Measurements from ENCODE around the gene DAZAP1. TPM values are rescaled to one million over a fixed set of nuclear protein-coding genes. Genes with fewer than 3 reads are reported as not detected.

The DAZAP1 gene
- total RNA-seq, 1 donor from 2014 or later = 131 TPM

GRCh38 chr19:1451916-1452801, 44.8 kb downstream of the DAZAP1 start:
- H3K9me3 Mint-ChIP-seq = no peaks in the 10 kb centered on the region
- H3K4me3 Mint-ChIP-seq = no peak overlapping the region
- H3K4me1 Mint-ChIP-seq = peaks cover 2% of the 10 kb centered on the region
- TF ChIP-seq, protein P1, sequence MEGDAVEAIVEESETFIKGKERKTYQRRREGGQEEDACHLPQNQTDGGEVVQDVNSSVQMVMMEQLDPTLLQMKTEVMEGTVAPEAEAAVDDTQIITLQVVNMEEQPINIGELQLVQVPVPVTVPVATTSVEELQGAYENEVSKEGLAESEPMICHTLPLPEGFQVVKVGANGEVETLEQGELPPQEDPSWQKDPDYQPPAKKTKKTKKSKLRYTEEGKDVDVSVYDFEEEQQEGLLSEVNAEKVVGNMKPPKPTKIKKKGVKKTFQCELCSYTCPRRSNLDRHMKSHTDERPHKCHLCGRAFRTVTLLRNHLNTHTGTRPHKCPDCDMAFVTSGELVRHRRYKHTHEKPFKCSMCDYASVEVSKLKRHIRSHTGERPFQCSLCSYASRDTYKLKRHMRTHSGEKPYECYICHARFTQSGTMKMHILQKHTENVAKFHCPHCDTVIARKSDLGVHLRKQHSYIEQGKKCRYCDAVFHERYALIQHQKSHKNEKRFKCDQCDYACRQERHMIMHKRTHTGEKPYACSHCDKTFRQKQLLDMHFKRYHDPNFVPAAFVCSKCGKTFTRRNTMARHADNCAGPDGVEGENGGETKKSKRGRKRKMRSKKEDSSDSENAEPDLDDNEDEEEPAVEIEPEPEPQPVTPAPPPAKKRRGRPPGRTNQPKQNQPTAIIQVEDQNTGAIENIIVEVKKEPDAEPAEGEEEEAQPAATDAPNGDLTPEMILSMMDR (IDR thresholded peaks at IDR 0.05; ENCODE audit: unreplicated experiment) = no peak
- no peak overlapping the region for H3K27ac Mint-ChIP-seq
- H3K36me3 Mint-ChIP-seq = no peaks in the 10 kb centered on the region
- no peak for DNase-seq (ENCODE audit: low spot score in 2 of 2, unreplicated experiment in 2 of 2)
- peaks cover 85% of the 10 kb centered on the region for H3K27me3 Mint-ChIP-seq (ENCODE audit: low read depth)

- TF ChIP-seq, protein P1 (IDR thresholded peaks at IDR 0.05; ENCODE audit: unreplicated experiment) = no peak
- no peak for DNase-seq (ENCODE audit: low spot score in 2 of 2, unreplicated experiment in 2 of 2)
- Mint-ChIP-seq H3K36me3 (no peaks in the 10 kb centered on the region), H3K4me1 (peaks cover 2% of the 10 kb centered on the region), H3K4me3 (no peak overlapping the region), H3K27ac (no peak overlapping the region), H3K27me3 (ENCODE audit: low read depth) (peaks cover 84% of the 10 kb centered on the region), H3K9me3 (no peaks in the 10 kb centered on the region)
Observed at GRCh38 chr19:1452802-1453524, 45.6 kb downstream of the DAZAP1 start.

- H3K4me3 Mint-ChIP-seq = no peak overlapping the region
- TF ChIP-seq, protein P1 (IDR thresholded peaks at IDR 0.05; ENCODE audit: unreplicated experiment) = no peak
- H3K36me3 Mint-ChIP-seq = no peaks in the 10 kb centered on the region
- H3K4me1 Mint-ChIP-seq = peaks cover 2% of the 10 kb centered on the region
- no peak overlapping the region for H3K27ac Mint-ChIP-seq
- no peak for DNase-seq (ENCODE audit: low spot score in 2 of 2, unreplicated experiment in 2 of 2)
- H3K27me3 Mint-ChIP-seq (ENCODE audit: low read depth) = peaks cover 82% of the 10 kb centered on the region
- H3K9me3 Mint-ChIP-seq = no peaks in the 10 kb centered on the region
Observed at GRCh38 chr19:1453525-1454364, 46.4 kb downstream of the DAZAP1 start.

- DNase-seq (ENCODE audit: low spot score in 2 of 2, unreplicated experiment in 2 of 2) = no peak
- Mint-ChIP-seq H3K9me3 (no peaks in the 10 kb centered on the region), H3K27ac (no peak overlapping the region), H3K36me3 (no peaks in the 10 kb centered on the region), H3K4me3 (no peak overlapping the region), H3K27me3 (ENCODE audit: low read depth) (peaks cover 82% of the 10 kb centered on the region), H3K4me1 (no peaks in the 10 kb centered on the region)
- TF ChIP-seq, protein P1 (IDR thresholded peaks at IDR 0.05; ENCODE audit: unreplicated experiment) = no peak
Observed at GRCh38 chr19:1455002-1455335, 47.6 kb downstream of the DAZAP1 start.

- H3K27me3 Mint-ChIP-seq (ENCODE audit: low read depth) = peaks cover 78% of the 10 kb centered on the region
- no peak overlapping the region for H3K4me3 Mint-ChIP-seq
- no peak overlapping the region for H3K27ac Mint-ChIP-seq
Observed at GRCh38 chr19:1455336-1456120, 48.1 kb downstream of the DAZAP1 start.

More at GRCh38 chr19:1455336-1456120, 48.1 kb downstream of the DAZAP1 start:
- no peaks in the 10 kb centered on the region for H3K36me3 Mint-ChIP-seq
- no peak for DNase-seq (ENCODE audit: low spot score in 2 of 2, unreplicated experiment in 2 of 2)
- H3K9me3 Mint-ChIP-seq = no peaks in the 10 kb centered on the region
- TF ChIP-seq, protein P1 (IDR thresholded peaks at IDR 0.05; ENCODE audit: unreplicated experiment) = no peak
- no peaks in the 10 kb centered on the region for H3K4me1 Mint-ChIP-seq
